NCI-H187 (cell line): Measurements from ENCODE around the gene UNC45B.
A peak's percentile ranks its signal among the peaks of the same experiment; 100 is the strongest.
"Not testable (repeated sequence)": the region's sequence is repeated elsewhere in the genome, so short reads cannot be mapped to it uniquely, and the experiment has no call there.

ENCODE experiments used
- DNase-seq, 2 experiments: peaks; one replicate each; lab custom pipeline; 2025; lab: John Stamatoyannopoulos, UW

UNC45B gene, protein sequence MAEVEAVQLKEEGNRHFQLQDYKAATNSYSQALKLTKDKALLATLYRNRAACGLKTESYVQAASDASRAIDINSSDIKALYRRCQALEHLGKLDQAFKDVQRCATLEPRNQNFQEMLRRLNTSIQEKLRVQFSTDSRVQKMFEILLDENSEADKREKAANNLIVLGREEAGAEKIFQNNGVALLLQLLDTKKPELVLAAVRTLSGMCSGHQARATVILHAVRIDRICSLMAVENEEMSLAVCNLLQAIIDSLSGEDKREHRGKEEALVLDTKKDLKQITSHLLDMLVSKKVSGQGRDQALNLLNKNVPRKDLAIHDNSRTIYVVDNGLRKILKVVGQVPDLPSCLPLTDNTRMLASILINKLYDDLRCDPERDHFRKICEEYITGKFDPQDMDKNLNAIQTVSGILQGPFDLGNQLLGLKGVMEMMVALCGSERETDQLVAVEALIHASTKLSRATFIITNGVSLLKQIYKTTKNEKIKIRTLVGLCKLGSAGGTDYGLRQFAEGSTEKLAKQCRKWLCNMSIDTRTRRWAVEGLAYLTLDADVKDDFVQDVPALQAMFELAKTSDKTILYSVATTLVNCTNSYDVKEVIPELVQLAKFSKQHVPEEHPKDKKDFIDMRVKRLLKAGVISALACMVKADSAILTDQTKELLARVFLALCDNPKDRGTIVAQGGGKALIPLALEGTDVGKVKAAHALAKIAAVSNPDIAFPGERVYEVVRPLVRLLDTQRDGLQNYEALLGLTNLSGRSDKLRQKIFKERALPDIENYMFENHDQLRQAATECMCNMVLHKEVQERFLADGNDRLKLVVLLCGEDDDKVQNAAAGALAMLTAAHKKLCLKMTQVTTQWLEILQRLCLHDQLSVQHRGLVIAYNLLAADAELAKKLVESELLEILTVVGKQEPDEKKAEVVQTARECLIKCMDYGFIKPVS

GRCh38 chr17:35147375-35147905, at the start of gene UNC45B:
UNC45B (plus strand) TSS chr17:35147817; CDS start chr17:35148264, 447 bp downstream.
- DNase-seq: no peak

- no peak for DNase-seq
Observed at GRCh38 chr17:35099908-35100307, 47.7 kb upstream of the UNC45B start.

GRCh38 chr17:35101036-35101435, 46.6 kb upstream of the UNC45B start:
- DNase-seq: no peak

GRCh38 chr17:35101725-35102124, 45.9 kb upstream of the UNC45B start:
- DNase-seq: no peak

- no peak for DNase-seq
Observed at GRCh38 chr17:35103271-35103670, 44.3 kb upstream of the UNC45B start.

- DNase-seq: no peak
Observed at GRCh38 chr17:35104844-35105450, 42.7 kb upstream of the UNC45B start.

DNA sequence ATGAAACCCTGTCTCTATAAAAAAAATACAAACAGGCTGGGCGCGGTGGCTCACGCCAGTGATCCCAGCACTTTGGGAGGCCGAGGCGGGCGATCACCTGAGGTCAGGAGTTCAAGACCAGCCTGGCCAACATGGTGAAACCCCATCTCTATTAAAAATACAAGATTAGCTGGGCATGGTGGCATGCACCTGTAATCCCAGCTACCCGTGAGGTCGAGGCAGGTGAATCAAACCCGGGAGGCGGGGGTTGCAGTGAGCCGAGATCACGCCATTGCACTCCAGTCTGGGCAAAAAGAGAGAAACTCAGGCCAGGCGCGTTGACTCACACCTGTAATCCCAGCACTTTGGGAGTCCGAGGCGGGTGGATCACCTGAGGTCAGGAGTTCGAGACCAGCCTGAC, 36.8 kb upstream of the UNC45B start:
- not testable (repeated sequence) for DNase-seq

- no peak for DNase-seq
Observed at GRCh38 chr17:35116845-35117244, 30.8 kb upstream of the UNC45B start.

GRCh38 chr17:35117984-35118383, 29.6 kb upstream of the UNC45B start:
- DNase-seq: no peak

DNA sequence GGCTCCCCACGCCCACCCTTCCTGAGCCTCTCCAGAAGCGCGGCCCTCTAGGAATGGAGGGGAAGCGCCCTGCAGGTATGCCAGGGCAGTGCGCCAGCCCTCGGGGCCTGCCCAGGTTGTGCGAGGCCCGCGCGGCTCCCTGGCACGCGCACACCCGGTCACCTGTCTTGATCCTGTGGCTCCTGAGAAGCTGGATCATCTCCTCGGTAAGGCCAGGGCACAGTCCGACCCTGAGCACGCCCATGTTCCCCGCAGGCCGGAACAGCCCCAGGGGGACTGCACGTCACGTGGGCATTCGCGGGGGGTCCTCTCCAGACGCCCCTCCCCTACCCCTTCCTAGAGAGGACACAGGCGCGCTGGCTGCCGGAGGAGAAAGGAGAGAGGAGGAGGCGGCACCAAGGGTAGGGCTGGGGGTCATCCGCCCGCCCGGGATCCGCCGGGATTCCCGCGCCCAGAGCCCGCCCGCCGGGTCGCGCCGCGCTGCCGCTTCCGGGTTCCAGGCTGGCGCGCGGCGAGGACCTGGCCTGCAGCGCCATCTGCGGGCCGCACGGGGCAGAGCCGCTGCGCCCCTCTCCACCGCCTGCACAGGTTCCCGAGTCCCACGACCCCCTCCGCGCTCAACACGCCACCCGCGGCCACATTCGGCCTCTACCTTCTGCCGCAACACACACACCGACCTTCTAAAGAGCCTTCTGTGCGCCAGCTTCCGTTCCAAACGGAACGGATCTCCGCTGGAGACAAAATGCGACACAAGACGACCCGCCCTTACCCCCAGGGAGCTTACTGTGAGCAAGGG, 28.0 kb upstream of the UNC45B start, which contains the start of gene RAD51D:
Gene RAD51D (minus strand): TSS at position 491 of the 796 bp plus-strand sequence. CDS start 247 bp downstream, at position 244.
- DNase-seq: peak; percentile 55 to 56

- DNase-seq: no peak
Observed at GRCh38 chr17:35121315-35121714, 26.3 kb upstream of the UNC45B start, which contains the start of gene FNDC8. FNDC8 (plus strand) TSS chr17:35121615; CDS start chr17:35121694, 79 bp downstream.

- no peak for DNase-seq
Observed at GRCh38 chr17:35127751-35128514, 19.7 kb upstream of the UNC45B start.

DNA sequence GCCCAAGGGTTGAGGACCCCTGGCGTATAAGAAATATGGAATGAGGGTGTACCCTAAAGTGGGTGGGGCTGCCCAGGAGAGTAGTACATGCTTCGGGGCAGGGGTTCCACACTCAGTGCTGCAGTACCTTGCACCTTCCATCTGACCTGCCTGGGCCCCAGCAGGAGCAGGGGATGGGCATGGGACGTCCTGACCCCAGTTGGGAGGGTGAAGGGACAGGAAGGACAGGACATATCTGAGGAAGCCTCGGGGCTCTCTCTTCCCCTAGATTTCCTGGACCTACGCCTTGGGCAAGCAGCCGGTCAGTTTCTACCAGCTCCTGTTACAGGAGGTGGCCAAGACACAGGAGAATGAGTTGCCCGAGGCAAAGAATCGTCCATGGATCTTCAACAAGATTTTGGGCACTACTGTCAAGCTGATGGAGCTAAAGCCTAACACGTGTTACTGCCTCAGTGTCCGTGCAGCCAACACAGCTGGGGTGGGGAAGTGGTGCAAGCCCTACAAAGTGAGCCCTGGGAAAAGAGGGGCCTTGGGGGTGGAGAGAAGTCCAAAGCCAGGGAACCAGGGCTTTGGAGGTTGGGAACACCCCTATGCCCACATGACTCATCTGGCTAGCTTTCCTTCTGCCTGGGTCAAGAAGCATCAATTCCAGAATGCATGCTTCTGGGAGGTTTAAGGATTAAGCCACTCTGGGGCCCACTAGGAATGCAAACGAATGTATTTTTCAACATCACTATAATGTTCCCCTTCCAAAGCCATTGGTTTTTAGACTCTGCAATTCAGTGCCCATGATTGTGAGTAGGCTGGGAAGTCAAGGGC, 18.3 kb upstream of the UNC45B start:
- no peak for DNase-seq

DNA sequence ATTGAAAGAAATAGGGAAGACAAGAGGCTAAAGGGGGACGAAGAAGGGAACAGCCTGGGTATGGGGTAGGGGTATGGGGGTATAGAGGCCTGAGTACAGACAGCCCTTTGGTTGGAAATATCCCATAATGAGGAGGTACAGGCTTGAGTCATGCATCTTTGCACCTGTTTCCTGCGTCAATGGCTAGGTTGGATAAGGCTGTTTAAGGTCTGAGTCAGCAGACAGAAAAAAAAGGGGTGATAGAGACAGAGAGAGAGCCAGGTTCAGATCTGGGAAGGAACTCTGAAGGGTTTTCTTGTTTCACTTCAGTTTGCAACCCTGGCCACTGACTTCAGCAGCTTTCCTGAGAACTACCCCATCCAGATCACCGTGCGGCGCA, 17.7 kb upstream of the UNC45B start:
- DNase-seq: no peak

DNA sequence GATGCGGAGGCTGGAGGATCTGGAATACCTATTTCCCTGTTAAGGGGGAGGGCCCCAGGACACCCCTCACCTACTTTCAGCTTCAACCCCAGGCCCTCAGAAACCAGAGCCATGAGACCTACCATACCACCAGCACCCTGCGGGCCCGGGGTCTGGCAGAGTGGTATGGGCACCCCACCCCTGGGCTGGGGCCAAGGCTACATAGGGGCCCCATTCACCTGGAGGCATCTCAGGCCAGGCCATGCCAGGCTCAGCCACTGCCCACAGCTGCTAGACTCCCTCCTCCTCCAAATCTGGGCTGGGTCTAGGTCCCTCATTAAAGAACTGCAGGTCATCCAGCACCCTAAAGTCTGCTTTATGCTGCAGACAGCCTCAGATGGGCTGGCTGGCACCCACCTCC, 17.2 kb upstream of the UNC45B start:
- DNase-seq: no peak

GRCh38 chr17:35132099-35132498, 15.5 kb upstream of the UNC45B start:
- DNase-seq: no peak

- DNase-seq: no peak
Observed at GRCh38 chr17:35132816-35133550, 14.6 kb upstream of the UNC45B start.

DNA sequence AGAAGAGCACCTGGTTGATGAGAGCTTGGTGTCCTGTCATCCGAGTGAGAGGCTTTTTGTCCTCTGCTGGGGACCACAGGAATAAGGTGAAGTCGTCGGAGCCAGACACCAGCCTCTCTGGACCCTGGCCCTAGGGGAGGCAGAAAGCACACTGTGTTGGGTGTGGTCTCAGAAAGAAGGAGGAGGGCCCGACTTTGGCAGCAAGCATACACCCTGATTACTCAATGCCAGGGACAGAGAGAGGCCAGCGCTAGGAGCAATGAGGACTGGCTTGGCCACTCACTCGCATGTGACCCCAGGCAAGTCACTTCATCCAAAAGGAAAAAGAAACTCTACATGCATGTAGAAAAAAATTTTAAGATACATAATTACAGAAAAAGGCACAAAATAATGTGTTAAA, 12.3 kb upstream of the UNC45B start:
- no peak for DNase-seq

DNA sequence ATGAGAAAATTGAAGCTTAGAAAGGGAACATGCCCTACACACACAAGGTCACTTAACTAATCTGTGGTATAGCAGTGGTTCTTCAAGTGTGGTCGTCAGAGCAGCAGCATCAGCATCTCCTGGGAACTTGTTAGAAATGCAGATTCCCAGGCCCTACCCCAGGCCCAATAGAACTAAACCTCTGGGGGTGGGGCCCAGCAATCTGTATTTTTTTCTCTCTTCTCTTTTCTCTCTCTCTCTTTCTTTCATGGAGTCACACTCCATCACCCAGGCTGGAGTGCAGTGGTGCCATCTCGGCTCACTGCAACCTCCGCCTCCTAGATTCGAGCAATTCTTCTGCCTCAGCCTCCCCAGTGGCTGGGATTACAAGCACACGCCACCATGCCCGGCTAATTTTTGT, 9.4 kb upstream of the UNC45B start:
- DNase-seq: no peak
